ENCODE data around the gene ELOVL6. TPM values are rescaled to one million over a fixed set of nuclear protein-coding genes. Genes with fewer than 3 reads are reported as not detected.

Gene ELOVL6
- total RNA-seq, 2 experiments from 2014 or later, result 1.6 to 2.9 TPM

GRCh38 chr4:110005461-110006056, 192.9 kb downstream of the ELOVL6 start:
- H3K4me1 Mint-ChIP-seq (ENCODE audit: low read depth), result no peaks in the 10 kb centered on the region
- Histone ChIP-seq H3K4me3 (ENCODE audit: low read length) (no peak overlapping the region), H3K36me3 (ENCODE audit: insufficient read depth, low read length) (no peaks in the 10 kb centered on the region), H3K9me3 (ENCODE audit: control insufficient read depth in 1 of 2, insufficient read depth in 1 of 2, low read length in 2 of 2) (no peaks in the 10 kb centered on the region), H3K4me1 (ENCODE audit: insufficient read depth, low read length) (no peaks in the 10 kb centered on the region), H3K27ac (ENCODE audit: low read depth in 1 of 2, low read length in 2 of 2) (no peak overlapping the region), H3K27me3 (ENCODE audit: control insufficient read depth in 1 of 2, insufficient read depth in 2 of 2, low read length in 2 of 2) (no peaks in the 10 kb centered on the region)
- peak; percentile 88 for TF ChIP-seq CTCF (IDR thresholded peaks at IDR 0.05)
- no peaks in the 10 kb centered on the region for H3K36me3 Mint-ChIP-seq (ENCODE audit: low read depth)
- no peaks in the 10 kb centered on the region for H3K27me3 Mint-ChIP-seq
- DNase-seq (peak in 3 of 14 experiments; percentile 72 to 79 (median 77)), ATAC-seq (ENCODE audit: poor library complexity) (no peak)
- H3K27ac Mint-ChIP-seq, result no peak overlapping the region
- H3K9me3 Mint-ChIP-seq, result no peaks in the 10 kb centered on the region
- intact Hi-C loops (cut with DNase I, micrococcal nuclease), result loop anchor here (1.0 to 10.0 kb wide), 5 partner anchors 206 to 1279 kb away; no protein-coding TSS in a partner anchor
- CTCF ChIA-PET, result interaction anchor here (0.7 to 2.0 kb wide), 6 partner anchors 505 to 519 kb away, joined by 3 to 10 read pairs (median 4); no protein-coding TSS in a partner anchor
- POLR2A ChIA-PET, result interaction anchor here (0.7 kb wide), 1 partner anchor 516 kb away, joined by 4 read pairs; no protein-coding TSS in a partner anchor
- no peak overlapping the region for H3K4me3 Mint-ChIP-seq

- no peak overlapping the region for H3K27ac Mint-ChIP-seq
- no peaks in the 10 kb centered on the region for H3K4me1 ChIP-seq (ENCODE audit: insufficient read depth, low read length)
- no peaks in the 10 kb centered on the region for H3K9me3 Mint-ChIP-seq
- POLR2A ChIA-PET, result no interaction called here
- no peaks in the 10 kb centered on the region for H3K36me3 Mint-ChIP-seq (ENCODE audit: low read depth)
- H3K4me3 ChIP-seq (ENCODE audit: low read length), result no peak overlapping the region
- H3K36me3 ChIP-seq (ENCODE audit: insufficient read depth, low read length), result no peaks in the 10 kb centered on the region
- H3K4me1 Mint-ChIP-seq (ENCODE audit: low read depth), result no peaks in the 10 kb centered on the region
- no peak overlapping the region for H3K4me3 Mint-ChIP-seq
- TF ChIP-seq CTCF (IDR thresholded peaks at IDR 0.05), result no peak
- no peaks in the 10 kb centered on the region for H3K27me3 Mint-ChIP-seq
- H3K9me3 ChIP-seq (ENCODE audit: control insufficient read depth in 1 of 2, insufficient read depth in 1 of 2, low read length in 2 of 2), result no peaks in the 10 kb centered on the region
- no peaks in the 10 kb centered on the region for H3K27me3 ChIP-seq (ENCODE audit: control insufficient read depth in 1 of 2, insufficient read depth in 2 of 2, low read length in 2 of 2)
- no peak for DNase-seq
- intact Hi-C loops (cut with DNase I, micrococcal nuclease), result loop anchor here in 1 of 2 experiments (10.0 kb wide), 1 partner anchor 1280 kb away; no protein-coding TSS in a partner anchor
- CTCF ChIA-PET, result interaction anchor here (0.7 to 2.0 kb wide), 3 partner anchors 511 to 520 kb away, joined by 4 to 10 read pairs (median 5); no protein-coding TSS in a partner anchor
- H3K27ac ChIP-seq (ENCODE audit: low read depth in 1 of 2, low read length in 2 of 2), result no peak overlapping the region
- no peak for ATAC-seq (ENCODE audit: poor library complexity)
Measured at GRCh38 chr4:110004556-110004955, 193.9 kb downstream of the ELOVL6 start.

GRCh38 chr4:110003401-110004187, 194.8 kb downstream of the ELOVL6 start:
- DNase-seq (no peak), ATAC-seq (ENCODE audit: poor library complexity) (no peak)
- no peak overlapping the region for H3K4me3 Mint-ChIP-seq
- H3K36me3 Mint-ChIP-seq (ENCODE audit: low read depth), result no peaks in the 10 kb centered on the region
- POLR2A ChIA-PET, result no interaction called here
- H3K27me3 Mint-ChIP-seq, result peaks cover 7% of the 10 kb centered on the region
- CTCF ChIA-PET, result interaction anchor here (1.6 kb wide), 1 partner anchor 512 kb away, joined by 4 read pairs; no protein-coding TSS in a partner anchor
- no peaks in the 10 kb centered on the region for H3K36me3 ChIP-seq (ENCODE audit: insufficient read depth, low read length)
- H3K9me3 ChIP-seq (ENCODE audit: control insufficient read depth in 1 of 2, insufficient read depth in 1 of 2, low read length in 2 of 2), result no peaks in the 10 kb centered on the region
- TF ChIP-seq CTCF (IDR thresholded peaks at IDR 0.05), result no peak
- no peaks in the 10 kb centered on the region for H3K9me3 Mint-ChIP-seq
- H3K27ac ChIP-seq (ENCODE audit: low read depth in 1 of 2, low read length in 2 of 2), result no peak overlapping the region
- no peaks in the 10 kb centered on the region for H3K27me3 ChIP-seq (ENCODE audit: control insufficient read depth in 1 of 2, insufficient read depth in 2 of 2, low read length in 2 of 2)
- no peaks in the 10 kb centered on the region for H3K4me1 Mint-ChIP-seq (ENCODE audit: low read depth)
- H3K4me3 ChIP-seq (ENCODE audit: low read length), result no peak overlapping the region
- no peaks in the 10 kb centered on the region for H3K4me1 ChIP-seq (ENCODE audit: insufficient read depth, low read length)
- no peak overlapping the region for H3K27ac Mint-ChIP-seq
- intact Hi-C loops (cut with DNase I, micrococcal nuclease), result loop anchor here in 1 of 2 experiments (10.0 kb wide), 1 partner anchor 1281 kb away; no protein-coding TSS in a partner anchor
